Mesendoderm (in vitro differentiated cells): ENCODE data around the gene KLF6.

ENCODE experiments used
- DNase-seq: peaks from one replicate; pipeline ENCODE4 v3.0.0; 2013
- H2AK5ac ChIP-seq: 2 replicates; pipeline ENCODE4 v1.6.1; 2013; ENCODE audit warnings: low read length, inconsistent platforms
- H2BK120ac ChIP-seq: 2 replicates; pipeline ENCODE4 v1.6.1; 2013; ENCODE audit warnings: low read depth, mild to moderate bottlenecking, low read length, moderate library complexity, mixed read lengths
- H2BK15ac ChIP-seq: replicated peaks from 2 replicates; pipeline ENCODE4 v1.6.1; 2013; ENCODE audit warnings: low read depth, mild to moderate bottlenecking, moderate library complexity
- H2BK5ac ChIP-seq: 2 replicates; pipeline ENCODE4 v1.6.1; 2013; ENCODE audit warnings: low read length, inconsistent platforms
- H3K18ac ChIP-seq: 2 replicates; pipeline ENCODE4 v1.6.1; 2013; ENCODE audit warnings: mild to moderate bottlenecking, low read length, mixed read lengths
- H3K23ac ChIP-seq: one replicate; pipeline ENCODE4 v1.6.1; 2013; ENCODE audit warnings: low read length
- H3K27ac ChIP-seq: 2 replicates; pipeline ENCODE4 v1.5.1; 2013; ENCODE audit warnings: low read depth, mild to moderate bottlenecking, inconsistent platforms, low read length, moderate library complexity
- H3K27me3 ChIP-seq: 2 replicates; pipeline ENCODE4 v1.6.1; 2013; ENCODE audit warnings: low read length, control low read depth, mild to moderate bottlenecking, inconsistent platforms; ENCODE audit not compliant: insufficient read depth, poor library complexity
- H3K36me3 ChIP-seq: 2 replicates; pipeline ENCODE4 v1.6.1; 2013; ENCODE audit warnings: low read length, inconsistent platforms; ENCODE audit not compliant: control insufficient read depth, insufficient read depth
- H3K4ac ChIP-seq: one replicate; pipeline ENCODE4 v1.6.1; 2013; ENCODE audit warnings: low read depth, mild to moderate bottlenecking, low read length, moderate library complexity
- H3K4me1 ChIP-seq: 2 replicates; pipeline ENCODE4 v1.6.1; 2013; ENCODE audit warnings: low read depth, low read length, inconsistent platforms; ENCODE audit not compliant: control insufficient read depth
- H3K4me2 ChIP-seq: 2 replicates; pipeline ENCODE4 v1.6.1; 2013; ENCODE audit warnings: low read length
- H3K4me3 ChIP-seq: 2 replicates; pipeline ENCODE4 v1.5.1; 2013; ENCODE audit warnings: mild to moderate bottlenecking, low read length
- H3K56ac ChIP-seq: one replicate; pipeline ENCODE4 v1.6.1; 2013; ENCODE audit warnings: low read length
- H3K79me1 ChIP-seq: 2 replicates; pipeline ENCODE4 v1.6.1; 2013; ENCODE audit warnings: low read length, inconsistent platforms
- H3K79me2 ChIP-seq: 2 replicates; pipeline ENCODE4 v1.6.1; 2013; ENCODE audit warnings: mild to moderate bottlenecking, low read length; ENCODE audit not compliant: control insufficient read depth, insufficient read depth
- H3K9ac ChIP-seq: 2 replicates; pipeline ENCODE4 v1.6.1; 2013; ENCODE audit warnings: low read length, inconsistent platforms
- H4K5ac ChIP-seq: one replicate; pipeline ENCODE4 v1.6.1; 2013; ENCODE audit warnings: low read length
- H4K8ac ChIP-seq: one replicate; pipeline ENCODE4 v1.6.1; 2013; ENCODE audit warnings: low read depth, mild to moderate bottlenecking, control low read depth, low read length, moderate library complexity
- WGBS: extraction: QIAGEN DNeasy Blood & Tissue Kit; methylation state at CpG from one replicate; pipeline ENCODE4 v1.1.7; 2013; ENCODE audit warnings: low lambda C conversion rate, missing lambda C conversion rate; ENCODE audit not compliant: insufficient coverage; ENCODE audit errors: extremely low coverage; 5-methylcytosine and 5-hydroxymethylcytosine counted together

The KLF6 gene

DNA sequence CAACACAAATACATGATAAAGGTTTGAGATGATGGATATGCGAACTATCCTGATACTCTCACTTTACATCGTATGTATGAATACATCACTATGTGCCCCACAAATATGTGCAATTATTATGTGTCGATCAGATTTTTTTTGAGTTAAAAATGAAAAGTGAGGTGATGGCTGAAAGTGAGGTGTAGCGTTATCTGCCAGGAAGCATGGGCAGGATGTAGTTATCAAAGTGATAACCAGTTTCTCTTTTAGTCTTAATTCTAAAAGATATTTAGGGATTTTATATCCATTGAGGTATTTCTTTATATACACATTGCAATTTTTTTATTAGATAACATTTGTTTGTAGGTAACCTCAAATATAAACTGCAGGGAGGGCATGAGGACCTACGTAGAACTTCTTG lies 15.6 kb upstream of the KLF6 start:
- no peak overlapping the region for H2AK5ac ChIP-seq
- no peak overlapping the region for H3K4me2 ChIP-seq
- no peaks in the 10 kb centered on the region for H3K79me1 ChIP-seq
- H4K5ac ChIP-seq = no peak overlapping the region
- no peak overlapping the region for H3K4ac ChIP-seq
- no peak overlapping the region for H2BK5ac ChIP-seq
- no peak overlapping the region for H3K23ac ChIP-seq
- H3K56ac ChIP-seq = no peak overlapping the region
- H2BK120ac ChIP-seq = no peak overlapping the region
- H4K8ac ChIP-seq = no peak overlapping the region
- H3K4me3 ChIP-seq = no peak overlapping the region
- WGBS = no CpG with 5 or more reads among the region's 5 CpGs
- no peaks in the 10 kb centered on the region for H3K36me3 ChIP-seq
- H3K18ac ChIP-seq = no peak overlapping the region
- DNase-seq = no peak
- no peaks in the 10 kb centered on the region for H3K79me2 ChIP-seq
- no peaks in the 10 kb centered on the region for H3K27me3 ChIP-seq
- no peak overlapping the region for H2BK15ac ChIP-seq
- no peak overlapping the region for H3K27ac ChIP-seq
- H3K4me1 ChIP-seq = peaks cover 12% of the 10 kb centered on the region
- no peak overlapping the region for H3K9ac ChIP-seq

DNA sequence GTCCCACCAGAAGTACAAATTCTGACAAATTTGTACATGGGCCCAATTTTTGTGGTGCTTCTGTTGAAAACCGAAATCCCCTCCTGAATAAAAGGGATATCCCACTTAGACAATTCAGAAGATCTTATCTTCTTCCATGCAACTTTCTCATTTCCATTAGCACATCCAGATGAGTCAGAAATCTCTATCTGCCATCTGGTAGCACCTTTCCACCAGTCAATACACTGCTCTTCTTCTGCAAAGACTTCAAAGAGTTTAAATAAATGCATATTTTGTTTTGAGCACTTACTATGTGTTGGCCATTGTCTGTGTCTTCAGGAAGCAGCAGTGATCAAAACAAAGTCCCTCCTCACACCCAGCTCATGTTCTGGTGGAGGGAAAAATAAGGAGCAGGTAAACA lies 12.7 kb upstream of the KLF6 start:
- Histone ChIP-seq H3K18ac (no peak overlapping the region), H4K5ac (no peak overlapping the region), H3K79me2 (no peaks in the 10 kb centered on the region), H4K8ac (no peak overlapping the region), H3K4ac (no peak overlapping the region), H3K4me2 (no peak overlapping the region), H3K79me1 (no peaks in the 10 kb centered on the region), H2BK120ac (no peak overlapping the region), H3K9ac (no peak overlapping the region), H3K27me3 (no peaks in the 10 kb centered on the region), H2BK5ac (no peak overlapping the region), H3K27ac (no peak overlapping the region), H3K4me1 (peaks cover 2% of the 10 kb centered on the region), H3K23ac (no peak overlapping the region), H2BK15ac (no peak overlapping the region), H3K36me3 (no peaks in the 10 kb centered on the region), H3K56ac (no peak overlapping the region), H3K4me3 (no peak overlapping the region), H2AK5ac (no peak overlapping the region)
- peak; percentile 43 for DNase-seq
- WGBS = no CpG with 5 or more reads among the region's 1 CpG

DNA sequence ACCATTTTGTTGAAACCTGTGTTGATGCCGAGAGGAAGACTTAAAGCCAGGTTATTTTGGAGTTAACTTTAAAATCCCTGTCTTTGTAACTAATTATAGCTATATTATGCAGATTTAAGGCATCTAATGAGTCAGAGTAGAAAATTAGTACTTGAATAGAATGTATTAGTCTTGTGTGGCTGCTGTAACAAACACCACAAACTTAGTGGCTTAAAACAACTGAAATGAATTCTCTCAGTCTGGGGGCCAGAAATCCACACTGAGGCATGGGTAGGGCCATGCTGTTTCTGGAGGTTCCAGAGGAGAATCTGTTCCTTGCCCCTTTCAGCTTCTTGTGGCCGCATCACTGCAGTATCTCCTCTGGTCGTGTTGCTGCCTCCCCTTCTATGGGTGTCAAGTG lies 8.5 kb upstream of the KLF6 start:
- Histone ChIP-seq H3K27me3 (no peaks in the 10 kb centered on the region), H2BK5ac (no peak overlapping the region), H3K4me1 (peaks cover 2% of the 10 kb centered on the region), H2BK120ac (no peak overlapping the region), H3K56ac (no peak overlapping the region), H2AK5ac (no peak overlapping the region), H3K79me2 (no peaks in the 10 kb centered on the region), H2BK15ac (no peak overlapping the region), H3K4me3 (no peak overlapping the region), H3K36me3 (no peaks in the 10 kb centered on the region), H3K18ac (no peak overlapping the region), H3K23ac (no peak overlapping the region), H3K4ac (no peak overlapping the region), H4K8ac (no peak overlapping the region), H3K9ac (no peak overlapping the region), H3K4me2 (no peak overlapping the region), H4K5ac (no peak overlapping the region), H3K79me1 (no peaks in the 10 kb centered on the region), H3K27ac (no peak overlapping the region)
- no peak for DNase-seq
- no CpG with 5 or more reads among the region's 3 CpGs for WGBS

DNA sequence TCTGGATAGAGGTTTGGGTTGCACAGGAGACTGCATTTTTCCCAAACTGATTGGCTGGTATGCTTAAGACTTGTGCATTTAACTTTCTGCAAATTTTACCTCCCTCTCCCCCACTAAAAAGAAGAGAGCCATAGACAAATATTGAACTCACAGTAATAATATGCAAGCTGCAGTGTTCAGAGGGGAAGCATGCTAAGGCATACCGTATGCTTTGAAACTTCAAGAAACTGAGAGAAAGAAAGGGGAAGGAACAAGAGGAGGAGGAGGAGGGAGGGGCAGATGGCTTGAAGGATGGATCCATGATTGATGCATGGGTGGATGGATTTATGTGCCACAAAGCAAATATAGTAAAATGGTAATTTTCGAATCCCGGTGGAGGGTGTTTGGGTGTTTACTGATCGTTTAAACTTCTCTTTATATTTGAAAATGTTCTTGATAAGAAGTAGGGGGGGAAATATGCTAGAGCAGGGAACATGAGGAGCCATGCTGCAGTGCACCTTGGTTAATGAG lies 7.8 kb upstream of the KLF6 start:
- Histone ChIP-seq H2BK5ac (no peak overlapping the region), H3K18ac (no peak overlapping the region), H3K4me3 (no peak overlapping the region), H3K79me2 (no peaks in the 10 kb centered on the region), H3K56ac (no peak overlapping the region), H4K8ac (no peak overlapping the region), H3K23ac (no peak overlapping the region), H3K9ac (no peak overlapping the region), H3K4me1 (peaks cover 3% of the 10 kb centered on the region), H2BK15ac (no peak overlapping the region), H4K5ac (no peak overlapping the region), H3K4ac (no peak overlapping the region), H2BK120ac (no peak overlapping the region), H3K79me1 (no peaks in the 10 kb centered on the region), H2AK5ac (no peak overlapping the region), H3K27ac (no peak overlapping the region), H3K36me3 (no peaks in the 10 kb centered on the region), H3K4me2 (no peak overlapping the region), H3K27me3 (no peaks in the 10 kb centered on the region)
- no peak for DNase-seq
- 100% methylated on average over 1 of the region's 4 CpGs for WGBS

DNA sequence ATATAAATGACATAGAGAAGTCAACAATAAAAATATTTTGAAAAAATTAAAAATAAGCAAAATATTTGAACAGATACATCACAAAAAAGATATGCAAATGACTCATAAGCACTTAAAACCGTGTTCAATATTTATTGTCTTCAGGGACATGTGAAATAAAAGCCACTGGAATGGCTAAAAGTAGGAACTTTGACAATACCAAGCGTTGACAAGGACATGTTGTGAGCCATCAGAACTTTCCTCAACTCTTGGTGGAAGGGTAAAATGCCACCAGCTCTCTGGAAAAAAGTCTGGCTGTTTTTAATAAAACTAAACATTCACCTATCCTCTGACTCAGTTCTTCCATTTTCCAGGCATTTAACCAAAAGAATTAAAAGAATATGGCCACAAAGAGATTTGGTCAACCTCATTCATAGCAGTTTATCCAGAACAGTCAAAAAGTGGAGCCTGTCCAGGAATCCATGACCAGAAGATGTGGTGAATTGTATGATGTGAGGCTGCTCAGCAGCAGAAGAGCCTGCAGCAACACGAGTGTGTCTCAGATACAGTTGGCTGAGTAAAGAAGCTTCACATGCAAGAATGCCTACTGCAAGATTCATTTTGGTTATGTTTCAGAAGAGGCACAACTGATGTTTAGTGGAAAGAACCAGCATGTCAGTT lies 7.1 kb upstream of the KLF6 start:
- Histone ChIP-seq H3K79me2 (no peaks in the 10 kb centered on the region), H3K9ac (no peak overlapping the region), H2BK120ac (no peak overlapping the region), H3K56ac (no peak overlapping the region), H4K8ac (no peak overlapping the region), H2BK5ac (no peak overlapping the region), H3K27me3 (no peaks in the 10 kb centered on the region), H3K4me3 (no peak overlapping the region), H2BK15ac (no peak overlapping the region), H3K23ac (no peak overlapping the region), H3K4ac (no peak overlapping the region), H2AK5ac (no peak overlapping the region), H3K27ac (no peak overlapping the region), H3K79me1 (no peaks in the 10 kb centered on the region), H4K5ac (no peak overlapping the region), H3K4me2 (no peak overlapping the region), H3K36me3 (no peaks in the 10 kb centered on the region), H3K18ac (no peak overlapping the region), H3K4me1 (peaks cover 5% of the 10 kb centered on the region)
- no peak for DNase-seq
- WGBS = no CpG with 5 or more reads among the region's 3 CpGs

DNA sequence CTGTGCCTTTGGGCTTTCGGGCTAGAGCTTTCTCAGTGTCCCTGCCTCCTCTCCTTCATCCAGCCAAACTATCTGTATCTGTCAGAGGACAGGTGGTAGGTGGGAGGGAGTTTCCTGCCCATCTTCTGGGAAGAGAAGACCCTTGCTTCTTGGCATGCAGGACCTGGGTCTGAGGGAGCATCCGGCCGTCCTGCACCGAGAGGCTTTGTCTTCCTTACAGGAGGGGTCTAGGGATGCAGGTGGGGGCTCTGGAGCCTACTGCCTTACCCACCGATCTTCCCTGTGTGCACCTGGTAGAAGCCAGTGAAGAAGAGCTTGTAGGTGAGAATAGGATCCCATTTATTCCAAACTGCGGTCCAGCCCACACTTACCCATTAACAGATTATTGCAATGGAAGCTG lies 5.8 kb upstream of the KLF6 start:
- DNase-seq = no peak
- H3K9ac ChIP-seq = no peak overlapping the region

More for the DNA sequence above, 5.8 kb upstream of the KLF6 start:
- Histone ChIP-seq H3K56ac (no peak overlapping the region), H2AK5ac (no peak overlapping the region), H3K4me1 (peaks cover 6% of the 10 kb centered on the region), H3K4me2 (no peak overlapping the region), H4K5ac (no peak overlapping the region), H2BK15ac (no peak overlapping the region), H2BK5ac (no peak overlapping the region), H4K8ac (no peak overlapping the region), H3K18ac (no peak overlapping the region), H2BK120ac (no peak overlapping the region), H3K36me3 (no peaks in the 10 kb centered on the region), H3K27ac (no peak overlapping the region), H3K79me1 (no peaks in the 10 kb centered on the region), H3K4me3 (no peak overlapping the region), H3K27me3 (no peaks in the 10 kb centered on the region), H3K4ac (no peak overlapping the region), H3K79me2 (no peaks in the 10 kb centered on the region), H3K23ac (no peak overlapping the region)
- WGBS = no CpG with 5 or more reads among the region's 6 CpGs
